Stimulated activated CD8-positive, alpha-beta memory T cell treated with anti-CD3 and anti-CD28 coated beads, Interleukin-7, amount 100 ng/mL, for 48 hours (primary cell): ENCODE data around the gene DTX4.
"Not testable (repeated sequence)": the region's sequence is repeated elsewhere in the genome, so short reads cannot be mapped to it uniquely, and the experiment has no call there.

Experiments used
- DNase-seq, 2 donors: peaks; one replicate each; pipeline ENCODE4 v3.0.0-alpha.2; 2020; ENCODE audit warnings: low read depth in 1 of 2; ENCODE audit errors: extremely low read depth in 1 of 2

The DTX4 gene

GRCh38 chr11:59171508-59172322 lies at the start of gene DTX4:
TSS of gene DTX4 (plus strand) at chr11:59172132. CDS start at chr11:59172596, 464 bp downstream.
- DNase-seq, result peak; percentile 71 to 84

DNA sequence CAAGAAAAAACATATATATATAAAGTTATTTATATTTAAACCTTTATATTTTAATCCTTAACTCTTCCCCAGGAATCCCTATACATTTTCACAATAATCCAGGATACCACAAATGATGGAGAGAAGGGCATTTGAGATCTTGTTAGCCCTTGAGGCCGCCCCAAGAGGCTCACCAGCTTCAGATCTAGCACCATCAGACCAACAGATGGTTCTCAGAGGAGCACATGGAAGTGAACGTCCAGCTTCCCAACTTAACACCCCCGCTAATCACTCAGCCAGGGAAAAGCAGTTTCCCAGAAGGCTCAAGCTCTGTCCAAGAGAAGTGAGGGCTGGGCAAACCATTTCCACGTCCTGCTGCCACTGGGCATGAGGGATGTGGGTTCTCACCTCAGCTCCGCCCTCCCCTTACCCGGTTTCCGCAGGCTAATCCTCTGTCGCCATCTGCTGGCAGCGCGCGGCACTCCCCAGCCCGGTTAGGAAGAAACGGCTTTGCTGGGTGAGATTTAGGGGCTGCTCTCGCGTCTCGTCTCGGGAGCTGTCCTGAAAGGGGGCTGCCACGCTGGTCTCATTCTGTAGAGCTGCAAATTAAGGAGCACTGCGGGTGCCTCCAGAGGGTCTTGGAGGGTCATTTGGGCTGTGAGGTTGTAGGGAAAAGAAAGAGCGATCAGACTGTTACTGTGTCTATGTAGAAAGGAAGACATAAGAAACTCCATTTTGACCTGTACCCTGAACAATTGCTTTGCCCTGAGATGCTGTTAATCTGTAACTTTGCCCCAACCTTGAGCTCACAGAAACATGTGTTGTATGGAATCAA lies 36.1 kb upstream of the DTX4 start:
- peak; percentile 62 to 78 for DNase-seq

- not testable (repeated sequence) for DNase-seq
Measured at GRCh38 chr11:59136551-59136950, 35.4 kb upstream of the DTX4 start.

- DNase-seq, result no peak
Measured at GRCh38 chr11:59137190-59137589, 34.7 kb upstream of the DTX4 start.

- DNase-seq, result no peak
Measured at GRCh38 chr11:59138643-59139042, 33.3 kb upstream of the DTX4 start.

GRCh38 chr11:59141191-59141590 lies 30.7 kb upstream of the DTX4 start:
- DNase-seq, result no peak

GRCh38 chr11:59141673-59142460 lies 30.1 kb upstream of the DTX4 start:
- no peak for DNase-seq

- DNase-seq, result peak; percentile 67 to 79
Measured at GRCh38 chr11:59142530-59143507, 29.1 kb upstream of the DTX4 start, which contains the start of gene FAM111A. TSS of gene FAM111A (plus strand) at chr11:59142856. CDS start at chr11:59148873, 6,017 bp downstream.

GRCh38 chr11:59144096-59144495 lies 27.8 kb upstream of the DTX4 start:
- no peak for DNase-seq

- peak; percentile 50 to 63 for DNase-seq
Measured at GRCh38 chr11:59144579-59145345, 27.2 kb upstream of the DTX4 start.

- DNase-seq, result no peak
Measured at GRCh38 chr11:59145534-59145933, 26.4 kb upstream of the DTX4 start.

GRCh38 chr11:59151761-59152160 lies 20.2 kb upstream of the DTX4 start:
- DNase-seq, result no peak

DNA sequence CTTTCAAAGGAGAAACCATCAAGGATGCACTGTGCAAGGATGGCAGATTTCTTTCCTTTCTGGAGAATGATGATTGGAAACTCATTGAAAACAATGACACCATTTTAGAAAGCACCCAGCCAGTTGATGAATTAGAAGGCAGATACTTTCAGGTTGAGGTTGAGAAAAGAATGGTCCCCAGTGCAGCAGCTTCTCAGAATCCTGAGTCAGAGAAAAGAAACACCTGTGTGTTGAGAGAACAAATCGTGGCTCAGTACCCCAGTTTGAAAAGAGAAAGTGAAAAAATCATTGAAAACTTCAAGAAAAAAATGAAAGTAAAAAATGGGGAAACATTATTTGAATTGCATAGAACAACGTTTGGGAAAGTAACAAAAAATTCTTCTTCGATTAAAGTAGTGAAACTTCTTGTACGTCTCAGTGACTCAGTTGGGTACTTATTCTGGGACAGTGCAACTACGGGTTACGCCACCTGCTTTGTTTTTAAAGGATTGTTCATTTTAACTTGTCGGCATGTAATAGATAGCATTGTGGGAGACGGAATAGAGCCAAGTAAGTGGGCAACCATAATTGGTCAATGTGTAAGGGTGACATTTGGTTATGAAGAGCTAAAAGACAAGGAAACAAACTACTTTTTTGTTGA lies 19.5 kb upstream of the DTX4 start:
- DNase-seq, result no peak

DNA sequence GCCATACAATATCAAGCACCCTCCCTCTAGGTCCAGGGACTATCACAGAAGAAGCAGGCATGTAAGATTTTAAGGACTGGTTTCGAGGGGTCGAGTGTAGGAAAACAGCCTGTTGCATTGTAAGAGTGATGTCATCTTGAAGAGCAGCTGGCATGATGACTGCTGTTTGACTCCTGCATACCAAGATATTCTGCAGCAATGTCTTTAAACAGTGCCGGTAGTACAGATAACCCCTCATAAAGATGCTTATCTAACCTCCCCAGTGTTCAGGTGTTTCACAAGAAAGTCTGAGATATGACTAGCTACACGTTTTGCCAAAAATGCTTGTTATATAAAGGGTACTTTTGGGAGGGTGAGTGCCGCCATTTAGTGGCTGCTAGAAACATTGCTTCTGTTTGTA lies 17.3 kb upstream of the DTX4 start:
- no peak for DNase-seq

GRCh38 chr11:59157433-59157832 lies 14.5 kb upstream of the DTX4 start:
- no peak for DNase-seq

DNA sequence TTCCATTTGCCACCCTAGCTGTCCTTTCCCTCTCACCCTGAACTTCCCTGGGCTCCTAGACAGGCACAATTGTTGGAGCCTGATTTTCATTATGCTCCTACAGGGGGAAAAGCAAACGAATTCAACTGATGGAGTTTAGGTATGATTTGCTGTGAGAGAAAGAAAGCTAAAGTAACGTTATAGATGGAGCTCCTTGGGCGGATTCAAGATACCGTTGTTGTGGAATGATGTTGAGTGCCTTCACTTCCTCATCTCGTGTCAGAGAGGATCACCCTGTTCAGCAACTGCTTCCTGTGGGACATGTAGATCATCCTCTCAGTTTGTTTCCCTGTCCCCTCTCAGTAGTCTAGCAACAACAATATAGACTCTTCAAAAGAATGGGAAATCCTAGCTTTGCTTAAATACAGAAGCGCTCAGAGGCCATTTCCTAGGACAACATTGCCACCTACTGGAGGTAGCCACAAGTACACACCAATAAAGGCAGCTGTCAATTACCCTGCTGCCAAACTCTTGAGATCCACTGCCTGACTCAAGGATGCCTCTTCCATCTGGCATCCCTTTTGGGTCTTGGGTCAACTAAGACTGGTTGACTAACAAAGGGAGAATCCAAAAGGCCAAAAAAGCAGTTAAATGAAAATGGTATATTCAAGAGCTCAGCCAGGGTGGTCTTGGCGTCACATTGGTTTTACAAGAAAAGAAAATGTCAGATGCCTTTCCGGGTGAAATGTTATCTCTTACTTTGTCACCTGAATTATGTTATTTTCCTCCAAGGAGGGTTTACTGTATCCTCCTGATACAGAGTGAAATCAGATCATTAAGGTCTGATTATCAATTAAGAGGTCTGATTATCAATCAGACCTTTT lies 13.5 kb upstream of the DTX4 start:
- DNase-seq, result no peak

DNA sequence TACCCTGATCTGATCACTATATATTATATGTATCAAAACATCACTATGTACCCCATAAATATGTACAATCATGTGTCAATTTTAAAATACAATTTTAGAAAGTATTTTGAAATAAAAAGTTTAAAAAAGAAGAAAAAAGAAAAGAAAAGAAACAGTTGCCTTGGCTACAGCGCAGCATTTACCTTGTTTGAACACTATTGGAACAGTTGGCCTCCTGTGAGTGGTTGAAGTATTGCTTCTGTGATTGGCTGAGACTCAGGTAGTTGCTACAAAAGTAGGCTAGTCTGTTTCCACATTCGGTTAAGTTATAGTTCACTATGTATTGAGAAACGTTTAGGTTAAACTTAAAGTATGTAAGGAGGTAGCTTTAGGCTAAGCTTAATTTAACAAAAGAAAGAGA lies 7.9 kb upstream of the DTX4 start:
- no peak for DNase-seq
